Fibroblast of the aortic adventitia (primary cell): ENCODE results near the gene SFXN3. TPM values are rescaled to one million over a fixed set of nuclear protein-coding genes. Genes with fewer than 3 reads are reported as not detected.

Source experiments
- DNase-seq: peaks from one replicate; pipeline ENCODE4 v3.0.0-alpha.2; 2010; ENCODE audit warnings: low read depth
- H3K4me3 ChIP-seq: 2 replicates; pipeline ENCODE4 v1.5.1; 2011; ENCODE audit warnings: low read depth, mild to moderate bottlenecking, control low read depth, low read length, moderate library complexity
- total RNA-seq: library from RNA; depleted of rRNA; stranded (reverse); fragments of >200 nt; gene quantifications from 2 replicates; pipeline ENCODE4 v1.2.3, GENCODE V29; 2012; ENCODE audit warnings: low replicate concordance
- TF ChIP-seq, protein P1 (sequence below): IDR thresholded peaks from 2 replicates; pipeline ENCODE4 v1.5.1; 2011; ENCODE audit warnings: mild to moderate bottlenecking, low read length, control low read depth, inconsistent platforms; ENCODE audit not compliant: insufficient read depth

SFXN3 gene
- total RNA-seq, 1 donor = 83.2 TPM

DNA sequence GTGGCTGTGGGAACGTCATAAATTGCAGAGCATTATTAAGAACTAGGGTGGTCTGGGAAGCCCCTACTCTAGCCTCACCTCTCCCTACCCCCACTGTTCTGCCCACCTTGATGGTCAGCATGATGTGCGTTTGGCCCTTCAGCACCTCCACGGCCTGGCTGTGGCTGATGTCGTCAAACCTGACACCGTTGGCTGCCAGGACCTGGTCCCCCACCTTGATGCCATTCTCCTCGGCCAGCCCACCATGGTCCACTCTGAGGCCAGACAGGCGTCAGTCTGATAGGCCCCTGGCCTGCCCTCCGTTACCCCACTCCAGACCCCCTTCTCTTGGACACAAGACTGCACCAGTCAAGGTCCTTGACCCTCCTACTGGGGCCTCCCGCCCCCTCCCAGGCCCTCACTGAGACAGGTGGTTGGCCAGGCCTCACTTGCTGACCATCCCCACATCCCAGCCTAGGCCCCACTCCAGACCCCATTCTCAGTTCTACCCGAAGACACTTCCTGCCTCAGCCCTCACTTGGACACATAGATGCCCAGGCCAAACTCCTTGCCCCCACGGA, 9.3 kb upstream of the SFXN3 start:
- TF ChIP-seq, protein P1, sequence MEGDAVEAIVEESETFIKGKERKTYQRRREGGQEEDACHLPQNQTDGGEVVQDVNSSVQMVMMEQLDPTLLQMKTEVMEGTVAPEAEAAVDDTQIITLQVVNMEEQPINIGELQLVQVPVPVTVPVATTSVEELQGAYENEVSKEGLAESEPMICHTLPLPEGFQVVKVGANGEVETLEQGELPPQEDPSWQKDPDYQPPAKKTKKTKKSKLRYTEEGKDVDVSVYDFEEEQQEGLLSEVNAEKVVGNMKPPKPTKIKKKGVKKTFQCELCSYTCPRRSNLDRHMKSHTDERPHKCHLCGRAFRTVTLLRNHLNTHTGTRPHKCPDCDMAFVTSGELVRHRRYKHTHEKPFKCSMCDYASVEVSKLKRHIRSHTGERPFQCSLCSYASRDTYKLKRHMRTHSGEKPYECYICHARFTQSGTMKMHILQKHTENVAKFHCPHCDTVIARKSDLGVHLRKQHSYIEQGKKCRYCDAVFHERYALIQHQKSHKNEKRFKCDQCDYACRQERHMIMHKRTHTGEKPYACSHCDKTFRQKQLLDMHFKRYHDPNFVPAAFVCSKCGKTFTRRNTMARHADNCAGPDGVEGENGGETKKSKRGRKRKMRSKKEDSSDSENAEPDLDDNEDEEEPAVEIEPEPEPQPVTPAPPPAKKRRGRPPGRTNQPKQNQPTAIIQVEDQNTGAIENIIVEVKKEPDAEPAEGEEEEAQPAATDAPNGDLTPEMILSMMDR = no peak
- DNase-seq = no peak
- no peak overlapping the region for H3K4me3 ChIP-seq

DNA sequence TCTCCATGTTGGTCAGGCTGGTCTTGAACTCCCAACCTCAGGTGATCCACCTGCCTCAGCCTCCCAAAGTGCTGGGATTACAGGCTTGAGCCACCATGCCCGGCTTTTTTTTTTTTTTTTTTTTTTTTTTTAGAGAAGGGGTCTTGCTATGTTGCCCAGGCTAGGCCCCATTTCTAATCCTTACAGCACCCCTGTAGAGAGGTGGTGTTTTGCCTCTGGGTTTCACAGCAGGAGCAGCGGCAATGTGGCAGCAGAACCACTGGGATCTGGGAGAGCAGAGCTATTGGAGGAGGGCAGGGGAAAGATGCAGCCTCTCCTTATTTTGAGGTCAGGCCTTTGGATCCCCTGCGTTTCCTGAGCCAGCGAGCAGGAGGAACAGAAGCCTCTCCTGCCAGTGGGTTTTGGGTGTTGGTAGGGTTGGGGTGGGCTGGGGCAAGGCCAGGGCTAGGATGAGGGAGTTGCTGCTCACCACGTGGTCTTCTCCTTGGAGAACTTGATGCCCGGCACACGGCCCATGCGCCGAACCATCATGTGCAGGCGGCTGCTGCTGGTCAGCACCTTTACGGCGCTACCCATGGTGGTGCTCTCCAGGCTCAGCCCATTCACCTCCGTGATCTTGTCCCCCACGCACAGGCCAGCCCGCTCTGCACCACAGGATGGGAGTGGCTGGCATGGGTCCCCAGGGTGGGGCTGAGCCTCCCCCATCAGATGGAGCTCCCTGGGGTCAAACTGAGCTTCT, 7.9 kb upstream of the SFXN3 start:
- H3K4me3 ChIP-seq = no peak overlapping the region
- no peak for DNase-seq
- TF ChIP-seq, protein P1 = no peak

DNA sequence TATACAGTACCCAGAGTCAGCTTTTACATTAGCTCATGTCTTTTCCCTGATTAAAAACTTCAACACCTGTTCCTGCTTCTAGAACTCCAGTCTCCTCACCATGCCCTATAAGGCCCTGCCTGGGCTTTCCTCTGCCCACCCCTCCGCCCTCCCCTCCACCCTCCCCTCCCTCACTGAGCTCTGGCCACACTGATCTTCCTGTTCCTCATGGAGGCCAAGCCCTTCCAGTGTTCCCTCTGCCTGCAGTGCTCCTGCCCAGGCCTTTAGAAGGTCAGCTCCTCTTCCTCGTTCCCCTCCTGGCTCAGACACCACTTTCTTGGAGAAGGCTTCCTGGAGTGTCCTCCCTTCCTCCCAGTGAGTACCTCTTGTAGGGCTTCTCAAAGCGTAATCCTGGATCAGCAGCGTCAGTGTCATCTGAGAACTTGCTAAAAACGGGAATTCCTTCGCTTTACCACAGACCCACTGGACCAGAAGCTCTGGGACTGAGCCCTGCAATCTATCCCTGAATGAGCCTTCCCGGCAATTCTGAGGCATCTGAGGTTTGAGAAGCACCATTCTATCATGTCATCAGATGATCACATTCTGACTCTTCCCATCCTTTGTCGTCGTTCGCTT, 3.8 kb upstream of the SFXN3 start:
- H3K4me3 ChIP-seq = no peak overlapping the region
- no peak for DNase-seq
- TF ChIP-seq, protein P1 = no peak

DNA sequence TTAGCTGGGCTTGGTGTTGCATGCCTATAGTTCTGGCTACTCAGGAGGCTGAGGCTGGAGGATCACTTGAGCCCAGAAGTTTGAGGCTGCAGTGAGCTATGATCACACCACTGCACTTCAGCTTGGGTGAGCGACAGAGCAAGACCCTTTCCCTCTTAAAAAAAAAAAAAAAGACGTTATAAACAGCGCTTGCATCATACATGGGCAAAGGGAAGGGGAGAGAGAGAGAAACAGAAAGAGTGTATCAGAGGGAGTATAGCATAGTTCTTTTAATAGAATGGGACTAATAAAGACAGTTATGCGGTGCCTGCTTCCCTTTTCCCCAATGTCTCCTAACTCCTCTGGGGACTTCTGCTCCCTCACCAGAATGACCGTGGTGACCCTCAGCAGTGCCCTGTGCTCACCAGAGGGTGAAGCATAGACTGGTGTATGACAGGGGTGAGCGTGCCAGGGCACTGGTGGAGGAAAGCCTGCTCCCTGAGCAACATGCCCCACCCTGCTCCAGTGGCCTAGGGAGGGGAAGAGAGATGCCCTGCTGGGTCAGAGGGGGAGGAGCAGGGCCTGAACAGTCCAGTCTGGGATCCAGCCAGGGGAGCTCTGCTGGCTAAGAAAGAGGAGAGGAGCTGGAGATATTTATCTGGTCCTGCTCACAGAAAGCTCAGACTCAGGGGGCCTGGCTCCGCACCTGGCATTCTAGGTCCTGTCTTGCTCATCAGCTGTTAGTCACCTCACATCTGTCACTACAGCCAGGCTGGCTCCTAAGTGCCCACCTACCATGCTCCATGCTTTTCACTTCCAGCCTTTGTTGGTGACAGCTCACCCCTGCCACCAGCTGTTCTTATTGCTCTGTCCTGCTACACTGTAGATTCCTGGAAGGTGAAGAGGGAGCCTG, 2.3 kb upstream of the SFXN3 start:
- TF ChIP-seq, protein P1 = no peak
- DNase-seq = no peak
- no peak overlapping the region for H3K4me3 ChIP-seq

DNA sequence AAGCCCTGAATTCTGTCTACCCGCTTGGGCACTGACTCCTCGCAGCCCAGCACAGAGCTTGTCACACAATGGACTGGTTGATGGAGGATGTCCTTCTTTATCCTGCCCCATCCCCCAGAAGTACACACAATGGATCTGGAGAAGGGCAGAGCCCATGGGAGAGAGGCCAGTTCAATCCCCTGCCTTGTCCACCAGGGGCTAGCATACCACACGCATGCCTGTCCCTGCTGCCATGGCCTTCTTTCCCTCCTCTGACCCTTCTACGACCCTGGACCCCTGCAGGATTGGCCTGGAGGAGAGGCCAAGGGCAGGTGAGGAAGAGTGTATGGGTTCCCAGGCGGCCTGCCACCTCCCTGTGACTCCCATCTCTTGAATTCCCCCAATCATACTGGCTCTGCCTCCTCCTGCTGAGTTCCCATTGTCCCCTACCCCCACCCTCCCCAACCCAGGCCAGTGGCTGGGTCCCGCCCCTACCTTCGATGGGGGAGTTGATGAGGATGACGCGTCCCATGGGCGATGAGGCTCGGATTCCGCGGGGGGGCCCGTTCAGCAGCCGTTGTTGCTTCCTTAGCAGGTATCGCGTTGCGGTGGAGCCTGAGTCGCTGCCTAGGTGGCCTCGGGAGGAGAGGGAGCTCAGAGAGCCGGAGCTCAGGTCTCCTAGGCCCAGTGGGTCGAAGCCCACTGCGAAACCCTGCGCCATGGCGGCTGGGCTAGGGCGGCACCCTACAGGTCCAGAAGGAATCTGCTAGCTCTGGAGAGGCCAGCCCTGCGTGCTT, 1.3 kb upstream of the SFXN3 start:
- no peak for DNase-seq
- TF ChIP-seq, protein P1 = peak; percentile 16

More for the DNA sequence above, 1.3 kb upstream of the SFXN3 start:
- no peak overlapping the region for H3K4me3 ChIP-seq
